GM18499 (cell line): Measurements from ENCODE around the gene TGFBI.
"Not testable (repeated sequence)": the region's sequence is repeated elsewhere in the genome, so short reads cannot be mapped to it uniquely, and the experiment has no call there.

ENCODE experiments used
- ATAC-seq: cut with Tn5 transposase; IDR thresholded peaks from one replicate; pipeline ENCODE4 v1.9.1; 2021; ENCODE audit warnings: moderate number of reproducible peaks; ENCODE audit not compliant: insufficient read depth, unreplicated experiment

TGFBI gene

DNA sequence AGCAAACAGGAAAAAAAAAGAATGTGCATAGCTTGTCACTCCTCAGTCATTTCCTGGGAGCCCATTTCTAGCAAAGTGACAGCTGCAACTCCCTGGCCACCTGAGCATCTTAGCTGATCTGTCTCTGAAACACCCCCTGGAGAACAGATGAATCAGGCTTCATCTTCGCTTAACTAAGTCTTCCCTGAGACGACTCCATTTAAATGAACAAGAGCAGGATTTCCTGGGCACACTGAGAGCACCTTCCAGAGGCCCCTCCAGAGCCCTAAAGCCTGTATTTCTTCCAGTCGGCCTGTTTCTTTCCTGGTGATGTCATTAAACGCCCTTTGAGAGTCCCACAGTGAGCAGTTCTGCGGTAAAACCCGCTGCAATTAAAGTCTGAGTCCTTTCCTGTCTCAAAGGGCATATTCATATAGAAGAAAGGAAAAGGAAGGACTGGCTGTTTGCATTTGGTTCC lies 13.9 kb downstream of the TGFBI start:
- ATAC-seq = no peak

GRCh38 chr5:136043551-136043950 lies 14.8 kb downstream of the TGFBI start:
- no peak for ATAC-seq

- no peak for ATAC-seq
These were observed 15.3 kb downstream of the TGFBI start for GRCh38 chr5:136043968-136044610.

- not testable (repeated sequence) for ATAC-seq
These were observed 16.2 kb downstream of the TGFBI start for GRCh38 chr5:136045026-136045425.

GRCh38 chr5:136046246-136046645 lies 17.5 kb downstream of the TGFBI start:
- no peak for ATAC-seq

- no peak for ATAC-seq
These were observed 19.1 kb downstream of the TGFBI start for GRCh38 chr5:136047858-136048257.

GRCh38 chr5:136048966-136049365 lies 20.2 kb downstream of the TGFBI start:
- ATAC-seq = no peak

- ATAC-seq = no peak
These were observed 22.9 kb downstream of the TGFBI start for GRCh38 chr5:136051486-136052220.

GRCh38 chr5:136052692-136053335 lies 24.0 kb downstream of the TGFBI start:
- no peak for ATAC-seq

DNA sequence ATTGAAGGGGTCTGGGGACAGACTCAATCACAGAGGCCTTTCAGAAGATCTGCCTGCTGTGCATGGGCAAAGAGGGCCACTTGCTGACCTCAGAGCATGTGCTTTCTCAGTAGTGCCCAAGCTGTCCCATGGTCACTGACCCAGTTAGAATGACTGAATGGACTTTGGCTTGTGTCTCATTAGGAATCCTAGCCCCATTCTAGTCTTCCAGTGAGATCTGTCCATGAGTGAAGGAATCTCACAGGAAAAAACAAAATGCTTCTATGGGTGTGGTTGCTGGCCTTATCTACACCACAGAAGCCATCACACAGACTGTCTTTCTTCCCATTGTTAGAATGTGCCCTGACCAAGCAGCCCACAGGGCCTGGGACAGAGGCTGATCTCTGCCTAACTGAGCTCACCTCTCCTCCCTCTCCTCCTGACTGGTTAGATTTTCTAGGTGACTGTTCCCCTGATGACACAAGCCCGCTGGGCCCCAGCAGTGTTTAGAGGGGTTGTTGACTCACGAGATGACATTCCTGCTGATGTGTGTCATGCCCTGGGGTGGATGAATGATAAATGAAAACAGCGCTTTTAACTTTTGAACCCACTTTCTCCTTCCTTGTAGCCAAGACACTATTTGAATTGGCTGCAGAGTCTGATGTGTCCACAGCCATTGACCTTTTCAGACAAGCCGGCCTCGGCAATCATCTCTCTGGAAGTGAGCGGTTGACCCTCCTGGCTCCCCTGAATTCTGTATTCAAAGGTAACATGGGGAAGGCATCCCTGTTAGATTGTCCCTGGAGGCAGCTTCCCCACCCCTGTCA lies 24.8 kb downstream of the TGFBI start:
- no peak for ATAC-seq

DNA sequence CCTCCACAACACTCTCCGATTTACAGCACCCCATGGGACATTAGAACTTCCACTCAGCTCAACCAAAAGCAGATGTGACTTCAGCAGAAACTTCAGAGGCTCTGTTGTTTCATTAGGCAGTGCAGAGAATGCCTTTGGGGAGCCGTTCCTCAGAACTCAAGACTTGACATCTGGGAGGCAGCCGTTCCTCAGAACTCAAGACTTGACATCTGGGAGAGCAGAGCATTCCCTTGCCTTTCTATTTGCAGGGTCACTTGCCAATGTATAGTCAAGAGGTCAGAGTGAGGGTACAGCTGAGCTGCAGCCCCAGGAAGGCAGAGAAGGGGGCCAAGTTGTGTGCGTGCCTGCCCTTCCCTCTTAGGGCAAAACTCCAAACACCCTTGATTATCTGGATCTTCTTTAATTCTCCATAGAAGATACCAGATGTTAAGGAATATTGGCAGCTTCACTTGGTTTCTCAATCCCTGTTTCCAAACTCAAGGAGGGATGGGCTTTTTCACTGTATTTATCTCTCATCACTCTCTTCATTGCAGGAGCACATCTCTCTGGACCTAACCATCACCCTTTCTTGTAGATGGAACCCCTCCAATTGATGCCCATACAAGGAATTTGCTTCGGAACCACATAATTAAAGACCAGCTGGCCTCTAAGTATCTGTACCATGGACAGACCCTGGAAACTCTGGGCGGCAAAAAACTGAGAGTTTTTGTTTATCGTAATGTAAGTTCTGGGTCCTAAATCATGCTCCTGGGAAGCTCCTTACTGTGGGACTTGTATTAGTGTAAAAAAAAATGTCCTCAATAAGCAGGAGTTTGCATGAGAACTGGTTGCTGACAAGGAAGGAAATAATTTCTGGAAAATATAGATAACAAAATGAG lies 25.6 kb downstream of the TGFBI start:
- ATAC-seq = no peak

GRCh38 chr5:136055612-136056309 lies 27.0 kb downstream of the TGFBI start:
- no peak for ATAC-seq

GRCh38 chr5:136056336-136056735 lies 27.5 kb downstream of the TGFBI start:
- no peak for ATAC-seq

- no peak for ATAC-seq
These were observed 28.1 kb downstream of the TGFBI start for GRCh38 chr5:136056771-136057335.

DNA sequence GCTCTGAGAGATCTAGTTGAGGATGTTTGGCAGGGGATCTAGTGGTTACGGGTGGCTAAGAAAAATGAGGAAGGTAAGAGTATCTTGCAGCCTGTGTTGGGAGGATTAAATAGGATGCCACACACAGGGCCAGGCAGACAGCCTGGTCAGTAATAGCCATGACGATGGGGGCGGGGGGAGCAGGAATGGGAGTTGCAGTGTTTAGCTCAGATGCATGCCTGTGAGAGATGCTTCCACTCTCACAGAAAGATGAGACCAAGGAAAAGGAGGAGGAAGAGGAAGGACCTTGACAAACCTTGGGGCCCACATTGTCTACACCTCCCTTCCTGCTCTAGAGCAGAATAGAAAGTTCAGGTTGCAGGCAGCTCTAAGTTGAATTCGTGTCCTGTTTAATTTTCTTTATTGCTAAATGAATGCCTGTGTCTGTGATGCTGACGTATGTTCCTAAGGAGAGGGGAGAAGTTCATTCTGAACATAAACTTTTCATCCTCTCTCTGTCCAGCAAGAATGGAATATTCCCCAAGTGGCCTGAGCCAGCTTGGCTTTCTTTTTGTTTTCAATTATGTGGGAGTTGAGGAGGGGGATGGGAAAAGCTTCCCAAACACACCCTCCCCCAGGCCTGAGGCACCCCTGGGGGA lies 28.7 kb downstream of the TGFBI start:
- no peak for ATAC-seq

GRCh38 chr5:136058039-136058971 lies 29.5 kb downstream of the TGFBI start:
- no peak for ATAC-seq

GRCh38 chr5:136058972-136059354 lies 30.2 kb downstream of the TGFBI start:
- ATAC-seq = no peak
